A549 (cell line): ENCODE data around the gene IL1RL2.

Experiments used
- CEBPB ChIP-seq, 2 experiments: fragments of >200 bp in 1 of 2; sonication (Bioruptor Twin) in 1 of 2; formaldehyde crosslinking in 1 of 2; IDR thresholded peaks; 2 replicates each; pipeline ENCODE4 v1.6.1; 2012 to 2016
- CTCF ChIP-seq: fragments of >200 bp; sonication (Bioruptor Twin); formaldehyde crosslinking; IDR thresholded peaks from 3 replicates; pipeline ENCODE4 v1.5.1; 2016
- EP300 ChIP-seq, 2 experiments: fragments of >200 bp; sonication (Bioruptor Twin); formaldehyde crosslinking; IDR thresholded peaks; 2 replicates in 1 of 2; 3 replicates in 1 of 2; pipeline ENCODE4 v1.6.1; 2016 to 2017
- POLR2A ChIP-seq: IDR thresholded peaks from 2 replicates; pipeline ENCODE4 v1.6.1; 2012; ENCODE audit warnings: mild to moderate bottlenecking, low read length
- RAD21 ChIP-seq, 2 experiments: fragments of >200 bp in 1 of 2; sonication (Bioruptor Twin) in 1 of 2; formaldehyde crosslinking in 1 of 2; IDR thresholded peaks in 1 of 2; conservative IDR thresholded peaks in 1 of 2; 2 replicates in 1 of 2; 3 replicates in 1 of 2; pipeline ENCODE4 v1.6.1; 2012 to 2018; ENCODE audit warnings: inconsistent platforms in 1 of 2
- ZFP36 ChIP-seq: fragments of 450-650 bp; IDR thresholded peaks from 2 replicates; pipeline ENCODE4 v1.6.1; 2014; ENCODE audit warnings: borderline replicate concordance; ENCODE audit not compliant: partially characterized antibody
- TF ChIP-seq, protein P1 (sequence below): fragments of 450-650 bp; IDR thresholded peaks from 2 replicates; pipeline ENCODE4 v1.6.1; 2014; ENCODE audit warnings: antibody characterized with exemption

- TF ChIP-seq CTCF = no peak
- TF ChIP-seq EP300 (IDR thresholded peaks at IDR 0.05) = no peak
- TF ChIP-seq, protein P1, sequence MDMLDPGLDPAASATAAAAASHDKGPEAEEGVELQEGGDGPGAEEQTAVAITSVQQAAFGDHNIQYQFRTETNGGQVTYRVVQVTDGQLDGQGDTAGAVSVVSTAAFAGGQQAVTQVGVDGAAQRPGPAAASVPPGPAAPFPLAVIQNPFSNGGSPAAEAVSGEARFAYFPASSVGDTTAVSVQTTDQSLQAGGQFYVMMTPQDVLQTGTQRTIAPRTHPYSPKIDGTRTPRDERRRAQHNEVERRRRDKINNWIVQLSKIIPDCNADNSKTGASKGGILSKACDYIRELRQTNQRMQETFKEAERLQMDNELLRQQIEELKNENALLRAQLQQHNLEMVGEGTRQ = no peak
- no peak for TF ChIP-seq POLR2A
- no peak for TF ChIP-seq CEBPB (IDR thresholded peaks at IDR 0.05)
- no peak for TF ChIP-seq RAD21 (conservative IDR thresholded peaks at IDR 0.05 in 1 of 2, IDR thresholded peaks at IDR 0.05 in 1 of 2)
- TF ChIP-seq ZFP36 = no peak
Observed at GRCh38 chr2:102289129-102289528, 102.3 kb downstream of the IL1RL2 start.
